Hippocampal formation (tissue), 2 donors: Measurements from ENCODE around the gene NOD1.

Experiments
- DNase-seq, 2 donors: peaks; one replicate each; lab custom pipeline; 2025; lab: John Stamatoyannopoulos, UW

The NOD1 gene

GRCh38 chr7:30470163-30470770, 8.3 kb downstream of the NOD1 start:
- DNase-seq, result no peak

GRCh38 chr7:30469303-30469702, 9.3 kb downstream of the NOD1 start:
- DNase-seq, result peak in 1 of 2 donors; percentile 61

DNA sequence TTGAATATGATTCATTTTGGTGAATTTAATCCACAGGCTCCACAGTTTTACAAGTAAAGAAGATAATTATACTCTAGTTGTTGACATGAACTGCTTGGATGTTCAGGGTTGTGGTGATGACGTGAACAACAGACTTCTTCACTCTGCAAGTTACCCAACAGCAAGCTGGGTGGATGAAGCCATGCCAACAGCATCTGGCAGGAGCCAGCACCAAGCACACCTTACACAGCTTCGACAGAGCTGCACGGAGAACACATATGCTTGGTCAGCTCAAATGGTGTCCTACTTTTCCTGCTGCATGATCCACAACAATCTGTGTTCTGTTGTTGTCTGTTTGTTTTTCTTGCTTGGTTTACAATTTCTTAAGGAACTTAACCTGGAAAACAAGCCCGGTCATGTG, 9.8 kb downstream of the NOD1 start:
- no peak for DNase-seq

- no peak for DNase-seq
These were observed 10.5 kb downstream of the NOD1 start for GRCh38 chr7:30468041-30468440.

DNA sequence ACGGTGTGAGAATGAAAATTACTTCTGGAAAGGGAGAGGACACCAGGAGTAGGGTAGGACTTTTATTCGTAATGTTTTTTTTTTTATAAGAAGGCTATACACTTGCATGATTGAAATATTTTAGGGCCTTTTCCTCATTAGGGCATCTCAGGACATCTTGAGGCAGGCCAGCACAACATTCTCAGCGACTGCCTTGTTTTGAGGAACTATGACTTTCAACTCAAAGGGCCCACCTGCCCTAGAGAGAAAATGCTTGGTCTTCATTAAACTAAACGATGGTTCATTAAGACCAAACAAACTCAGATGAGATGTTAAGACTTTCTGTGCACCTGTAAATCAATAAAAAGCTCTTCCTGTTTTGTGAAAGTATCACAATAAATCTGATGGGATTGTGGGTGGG, 11.3 kb downstream of the NOD1 start:
- DNase-seq, result no peak

GRCh38 chr7:30466266-30466665, 12.3 kb downstream of the NOD1 start:
- DNase-seq, result no peak

DNA sequence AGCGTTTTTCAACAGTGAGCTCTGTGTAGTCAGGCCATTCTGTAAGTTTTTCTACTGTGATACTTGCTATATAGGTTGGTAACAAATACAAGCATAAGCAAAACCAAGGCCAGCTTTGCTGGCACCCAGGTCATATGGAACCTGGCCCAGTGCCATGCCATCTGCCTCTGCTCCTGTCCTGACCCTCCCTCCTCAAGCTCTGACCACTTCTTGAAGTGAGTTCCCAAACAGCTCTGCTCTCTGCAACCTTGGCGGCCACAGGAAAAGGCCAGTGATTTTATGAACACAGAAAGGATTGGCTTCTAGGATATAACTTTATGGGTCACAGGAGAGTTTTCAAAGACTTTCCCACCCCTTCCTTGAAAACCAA, 12.8 kb downstream of the NOD1 start:
- DNase-seq, result no peak

- no peak for DNase-seq
These were observed 13.4 kb downstream of the NOD1 start for GRCh38 chr7:30465046-30465810.

DNA sequence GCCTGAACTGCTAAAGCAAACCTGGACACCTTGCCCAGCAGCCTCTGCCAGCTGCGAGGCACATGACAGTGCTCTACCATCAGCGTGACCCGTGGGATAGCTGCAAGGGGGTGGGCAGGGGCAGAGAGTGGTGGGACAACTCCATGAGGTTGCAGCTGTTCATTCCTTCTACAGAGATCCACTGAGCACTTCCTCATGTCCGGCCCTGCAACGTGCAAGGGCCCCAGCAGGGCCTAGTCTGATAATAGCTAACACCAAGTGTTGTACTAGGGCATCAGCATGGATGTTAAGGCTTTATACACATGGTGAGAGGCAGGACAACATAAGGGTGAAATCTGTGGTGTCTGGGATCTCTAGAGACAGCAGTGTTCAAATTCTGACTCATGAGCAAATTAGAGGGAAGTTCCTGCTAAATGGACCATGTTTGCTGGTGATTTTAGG, 14.3 kb downstream of the NOD1 start:
- no peak for DNase-seq

GRCh38 chr7:30463405-30464145, 15.0 kb downstream of the NOD1 start:
- no peak for DNase-seq

DNA sequence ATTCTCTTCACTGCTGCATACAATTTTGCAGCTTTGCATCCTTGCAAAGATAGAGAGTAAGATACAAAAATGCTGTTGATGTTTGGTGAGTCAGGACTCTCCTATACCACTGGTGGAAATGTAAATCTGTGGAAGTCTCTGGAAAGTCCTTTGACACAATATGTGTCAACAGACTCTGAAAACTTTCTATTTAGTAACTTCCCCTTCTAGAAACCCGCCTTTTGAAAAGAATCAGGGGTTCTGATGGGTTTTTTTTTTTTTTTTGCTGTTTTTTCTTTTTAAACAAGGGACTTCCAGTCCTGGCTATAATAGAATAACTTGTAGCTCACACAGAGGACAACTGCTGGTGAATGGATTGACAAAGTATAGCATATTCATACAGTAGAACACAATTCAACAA, 16.4 kb downstream of the NOD1 start:
- DNase-seq, result no peak

GRCh38 chr7:30460246-30460633, 18.3 kb downstream of the NOD1 start:
- no peak for DNase-seq

- DNase-seq, result no peak
These were observed 18.9 kb downstream of the NOD1 start for GRCh38 chr7:30459591-30460245.

GRCh38 chr7:30458311-30458710, 20.3 kb downstream of the NOD1 start:
- DNase-seq, result no peak

GRCh38 chr7:30453921-30454320, 24.7 kb downstream of the NOD1 start:
- DNase-seq, result no peak

DNA sequence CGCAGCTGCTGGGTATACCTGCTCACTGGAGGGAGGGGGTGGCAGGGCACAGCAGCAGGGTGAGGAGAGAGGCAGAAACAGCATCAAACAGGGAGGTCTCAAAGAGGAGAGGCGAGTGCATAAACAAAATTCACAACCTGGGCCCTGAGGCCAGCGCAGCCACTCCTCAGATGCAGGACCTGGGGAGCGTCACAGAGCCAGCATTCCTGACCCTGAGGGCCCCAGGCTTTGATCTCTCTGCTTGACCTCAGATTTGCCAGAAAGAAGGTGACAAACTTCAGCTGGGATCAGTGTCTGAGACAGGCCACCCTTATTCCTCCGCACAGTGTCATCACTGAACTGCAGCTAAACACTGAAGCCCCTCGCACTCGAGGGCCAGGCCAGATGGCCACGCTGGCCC, 25.6 kb downstream of the NOD1 start:
- DNase-seq, result no peak

DNA sequence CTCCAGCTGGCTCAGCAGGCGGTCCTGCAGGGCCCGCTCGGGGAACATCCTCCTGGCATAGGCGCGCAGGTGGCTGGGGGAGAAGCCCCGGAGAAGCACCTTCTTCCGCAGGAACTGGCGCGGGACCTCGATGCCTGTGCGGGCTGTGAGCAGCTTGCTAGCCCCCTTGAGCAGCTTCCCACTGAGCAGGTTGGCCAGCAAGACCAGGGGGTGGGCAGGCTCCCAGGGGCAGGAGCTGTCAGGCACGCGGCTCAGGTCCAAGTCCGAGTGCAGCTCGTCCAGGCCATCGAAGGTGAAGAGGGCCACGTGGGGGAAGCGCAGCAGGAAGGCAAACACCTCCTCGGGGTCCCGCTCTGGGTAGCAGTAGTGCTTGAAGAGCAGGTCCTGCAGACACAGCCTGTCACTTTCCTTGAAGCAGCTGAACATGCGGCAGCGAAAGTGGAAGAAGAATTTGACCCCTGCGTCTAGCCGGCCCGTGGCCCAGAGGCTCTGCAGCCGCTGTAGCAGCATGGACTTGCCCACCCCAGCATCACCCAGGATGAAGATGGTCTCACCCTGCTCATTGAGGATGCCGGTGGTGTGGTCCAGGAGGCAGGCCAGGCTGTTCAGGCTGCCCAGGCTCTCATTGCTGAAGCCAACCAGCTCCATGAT, 26.2 kb downstream of the NOD1 start:
- no peak for DNase-seq

DNA sequence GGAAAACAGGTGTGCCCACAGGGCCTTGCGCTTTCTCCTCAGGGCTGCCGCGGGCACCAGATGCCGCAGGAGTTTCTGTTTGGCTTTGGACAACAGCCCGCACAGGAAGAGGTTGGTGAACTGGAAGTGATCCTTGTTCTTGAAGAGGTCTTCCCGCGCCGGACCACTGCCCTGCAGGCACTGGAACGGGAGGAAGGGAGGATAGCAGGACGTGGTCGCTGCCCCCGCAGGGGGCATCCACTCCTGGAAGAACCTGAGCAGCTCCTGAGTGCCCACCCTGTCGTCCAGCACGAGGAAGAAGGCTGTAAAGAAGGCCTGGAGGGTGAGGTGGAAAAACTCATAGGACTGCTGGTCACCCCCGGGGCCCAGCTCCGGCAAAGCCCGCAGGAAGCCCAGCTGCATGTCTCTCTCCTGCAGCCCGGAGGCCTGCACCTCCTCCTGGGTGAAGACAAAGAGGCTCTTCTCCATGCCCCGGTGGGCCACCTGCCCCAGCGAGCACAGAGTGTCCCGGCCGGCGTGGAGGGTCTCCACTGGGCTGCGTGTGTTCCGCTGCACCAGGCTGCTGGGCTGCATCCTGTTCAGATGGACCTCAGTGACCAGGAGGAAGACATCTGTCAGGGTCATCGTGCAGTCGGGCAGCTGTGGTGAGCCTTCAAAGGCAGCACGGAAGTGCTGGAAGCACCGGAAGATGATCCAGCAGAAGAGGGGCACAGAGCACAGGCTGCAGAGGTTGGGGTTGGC, 26.9 kb downstream of the NOD1 start:
- DNase-seq, result no peak

GRCh38 chr7:30450983-30451497, 27.5 kb downstream of the NOD1 start:
- no peak for DNase-seq

- DNase-seq, result no peak
These were observed 28.2 kb downstream of the NOD1 start for GRCh38 chr7:30450240-30450982.
